Activated CD4-positive, alpha-beta memory T cell treated with anti-CD3 and anti-CD28 coated beads for 36 hours (primary cell): ENCODE results near the gene GAL3ST3. TPM values are rescaled to one million over a fixed set of nuclear protein-coding genes. Genes with fewer than 3 reads are reported as not detected.
"Not testable (repeated sequence)": the region's sequence is repeated elsewhere in the genome, so short reads cannot be mapped to it uniquely, and the experiment has no call there.

ENCODE experiments used
- CTCF ChIA-PET: fragments of 350-600 bp; sonication (Branson Sonifier 250); formaldehyde crosslinking; loops from one replicate; lab custom pipeline; 2021; ENCODE audit warnings: antibody characterized with exemption, inconsistent platforms; lab: Charles Lee
- POLR2A ChIA-PET: fragments of 350-600 bp; sonication (Branson Sonifier 250); formaldehyde crosslinking; loops from one replicate; lab custom pipeline; 2021; ENCODE audit warnings: antibody characterized with exemption; lab: Charles Lee
- DNase-seq: peaks from one replicate; pipeline ENCODE4 v3.0.0-alpha.2; 2020
- H3K27ac Mint-ChIP-seq: one replicate; pipeline ENCODE4 v1.8.0; 2021; ENCODE audit warnings: mixed read lengths
- H3K27me3 Mint-ChIP-seq: one replicate; pipeline ENCODE4 v1.8.0; 2021; ENCODE audit warnings: mixed read lengths
- H3K36me3 Mint-ChIP-seq: one replicate; pipeline ENCODE4 v1.8.0; 2021; ENCODE audit warnings: mixed read lengths
- H3K4me1 Mint-ChIP-seq: one replicate; pipeline ENCODE4 v1.8.0; 2021; ENCODE audit warnings: low read depth, mixed read lengths
- H3K4me3 Mint-ChIP-seq: one replicate; pipeline ENCODE4 v1.8.0; 2021; ENCODE audit warnings: mild to moderate bottlenecking, mixed read lengths
- H3K9me3 Mint-ChIP-seq: one replicate; pipeline ENCODE4 v1.8.0; 2021; ENCODE audit warnings: mixed read lengths
- intact Hi-C: fragments of 100-400 bp; cut with micrococcal nuclease; formaldehyde crosslinking; loops from one replicate; pipeline ENCODE4 v1.15.1; 2023
- total RNA-seq, 2 experiments: library from RNA; stranded (reverse); gene quantifications; one replicate each; pipeline ENCODE4 v1.2.3, GENCODE V29; 2021

The GAL3ST3 gene
- total RNA-seq, 2 experiments from 2014 or later = not detected

DNA sequence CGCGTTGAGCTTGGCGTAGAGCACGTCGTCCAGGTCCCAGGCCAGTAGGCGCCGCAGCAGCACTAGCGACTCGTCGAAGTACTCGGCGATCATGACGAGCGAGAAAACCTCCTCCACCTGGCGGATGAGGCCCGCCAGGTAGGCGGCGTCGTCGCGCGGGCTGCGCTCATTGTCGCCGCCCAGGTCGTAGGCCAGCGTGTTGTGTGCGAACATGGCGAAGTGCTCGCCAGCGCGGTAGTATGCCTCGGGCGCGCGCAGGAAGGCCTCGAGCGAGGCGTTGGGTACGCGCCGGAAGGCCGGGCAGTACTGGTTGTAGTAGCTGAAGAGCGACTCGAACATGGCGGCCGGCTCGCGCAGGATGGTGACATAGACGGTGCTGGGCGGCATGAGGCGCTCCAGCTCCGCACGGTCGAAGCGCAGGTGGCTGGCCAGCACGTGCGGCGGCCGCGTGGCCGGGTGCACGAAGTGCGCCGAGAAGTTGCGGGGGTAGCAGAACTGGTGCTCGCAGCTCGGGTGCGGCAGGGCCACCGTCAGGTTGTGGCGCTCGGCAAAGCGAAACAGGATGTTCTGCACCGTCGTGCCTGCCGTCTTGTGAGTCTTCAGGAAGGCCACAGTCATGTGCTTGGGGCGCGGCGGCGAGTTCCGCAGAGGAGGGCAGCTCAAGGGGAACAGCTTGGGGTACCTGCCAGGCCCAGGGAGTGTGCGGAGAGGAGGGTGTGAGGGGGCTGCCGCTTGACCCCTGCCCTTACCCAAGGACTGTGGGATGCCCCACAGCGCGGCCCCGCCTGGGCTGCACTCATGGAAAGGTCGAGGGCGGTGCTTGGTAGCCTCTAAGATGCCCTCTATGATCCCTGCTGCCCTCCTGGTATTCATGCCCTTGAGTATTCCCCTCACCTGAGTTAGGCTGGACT, 5.7 kb downstream of the GAL3ST3 start:
- Mint-ChIP-seq H3K4me3 (no peak overlapping the region), H3K4me1 (peaks cover 14% of the 10 kb centered on the region), H3K27ac (no peak overlapping the region), H3K27me3 (peaks cover 2% of the 10 kb centered on the region), H3K36me3 (no peaks in the 10 kb centered on the region), H3K9me3 (no peaks in the 10 kb centered on the region)
- ChIA-PET POLR2A (no interaction called here), CTCF (interaction anchor here (0.8 to 4.4 kb wide), 7 partner anchors 9 to 52 kb away, joined by 3 to 36 read pairs (median 10); partner anchors contain the start of gene SF3B2)
- intact Hi-C loops = no loop called here
- DNase-seq = no peak

DNA sequence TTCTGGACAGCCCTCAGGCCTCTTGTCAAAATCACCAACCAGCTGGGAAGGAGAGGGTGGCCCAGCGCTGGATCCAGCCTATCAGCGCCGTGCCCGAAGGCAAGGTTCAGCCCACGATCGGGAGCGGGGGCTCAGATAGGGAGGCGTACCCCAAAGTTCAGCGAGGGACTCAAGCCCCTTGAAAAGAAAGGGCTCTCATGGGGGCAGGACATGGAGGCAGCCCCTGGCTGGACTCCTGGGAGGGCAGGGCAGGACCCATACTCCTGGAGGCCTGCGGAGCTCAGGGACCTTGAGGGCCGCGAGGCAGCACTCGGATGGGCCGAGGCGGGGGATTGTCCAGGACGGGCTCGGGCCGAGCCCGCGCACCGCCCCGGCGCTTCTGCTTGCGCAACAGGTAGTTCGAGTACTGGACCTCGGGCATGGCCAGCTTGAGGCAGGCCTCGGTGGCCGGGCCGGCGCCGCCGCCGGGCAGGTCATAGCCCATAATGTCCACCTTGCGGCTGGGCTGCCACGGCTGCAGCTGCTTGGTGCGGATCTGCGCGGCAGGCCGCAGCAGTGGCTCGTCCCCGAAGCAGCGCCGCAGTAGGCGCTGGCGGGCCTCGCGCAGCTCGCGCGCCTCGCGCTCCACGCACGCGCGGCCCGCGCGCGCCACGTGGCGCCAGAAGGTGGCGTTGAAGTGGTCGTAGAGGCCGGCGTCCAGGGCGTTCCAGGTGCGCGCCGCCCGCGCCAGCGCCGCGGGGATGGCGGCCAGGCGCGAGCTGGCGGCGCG, 6.5 kb downstream of the GAL3ST3 start:
- no peak for DNase-seq
- Mint-ChIP-seq H3K27me3 (peaks cover 2% of the 10 kb centered on the region), H3K4me1 (peaks cover 14% of the 10 kb centered on the region), H3K36me3 (no peaks in the 10 kb centered on the region), H3K4me3 (no peak overlapping the region), H3K9me3 (no peaks in the 10 kb centered on the region), H3K27ac (no peak overlapping the region)
- ChIA-PET CTCF (interaction anchor here (1.1 to 4.4 kb wide), 2 partner anchors 9 to 20 kb away, joined by 5 to 36 read pairs; partner anchors contain the start of gene SF3B2), POLR2A (no interaction called here)
- intact Hi-C loops = no loop called here

DNA sequence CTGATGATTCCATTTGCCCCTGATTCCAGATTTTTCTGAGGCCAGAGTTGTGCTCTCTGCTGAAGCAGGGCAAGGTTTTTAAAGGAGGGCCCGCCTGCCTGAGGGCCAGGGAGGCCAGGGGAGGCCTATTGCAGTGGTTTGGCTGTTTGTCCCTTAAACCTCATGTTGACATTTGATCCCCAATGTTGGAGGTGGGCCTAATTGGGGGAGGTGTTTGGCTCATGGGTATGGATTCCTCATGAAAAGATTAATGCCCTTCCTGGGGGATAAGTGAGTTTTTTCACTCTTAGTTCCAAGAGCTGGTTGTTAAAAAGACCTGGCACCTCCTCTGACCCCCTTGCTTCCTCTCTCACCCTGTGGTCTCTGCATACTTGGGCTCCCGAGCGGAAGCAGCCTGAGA, 9.2 kb downstream of the GAL3ST3 start:
- Mint-ChIP-seq H3K27me3 (peaks cover 2% of the 10 kb centered on the region), H3K4me3 (no peak overlapping the region), H3K36me3 (no peaks in the 10 kb centered on the region), H3K9me3 (no peaks in the 10 kb centered on the region), H3K27ac (no peak overlapping the region), H3K4me1 (peaks cover 4% of the 10 kb centered on the region)
- DNase-seq = no peak
- intact Hi-C loops = no loop called here
- ChIA-PET CTCF (no interaction called here), POLR2A (no interaction called here)

DNA sequence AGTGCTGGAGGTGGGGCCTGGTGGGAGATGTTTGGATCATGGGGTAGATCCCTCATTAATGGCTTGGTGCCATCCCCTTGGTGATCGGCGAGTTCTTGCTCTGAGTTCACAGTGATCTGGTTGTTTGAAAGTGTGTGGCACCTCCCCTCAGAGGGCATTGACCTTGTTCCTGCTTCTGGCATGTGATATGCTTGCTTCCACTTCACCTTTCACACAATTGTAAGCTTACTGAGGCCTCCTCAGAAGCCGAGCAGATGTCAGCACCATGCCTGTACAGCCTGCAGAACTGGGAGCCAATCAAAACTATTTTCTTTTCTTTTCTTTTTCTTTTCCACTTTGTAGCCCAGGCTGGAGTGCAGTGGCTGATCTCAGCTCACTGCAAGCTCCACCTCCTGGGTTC, 11.6 kb downstream of the GAL3ST3 start:
- no peak for DNase-seq
- intact Hi-C loops = no loop called here
- Mint-ChIP-seq H3K4me3 (no peak overlapping the region), H3K4me1 (no peaks in the 10 kb centered on the region), H3K36me3 (no peaks in the 10 kb centered on the region), H3K27me3 (peaks cover 2% of the 10 kb centered on the region), H3K9me3 (no peaks in the 10 kb centered on the region), H3K27ac (no peak overlapping the region)
- ChIA-PET CTCF (interaction anchor here (1.7 to 2.1 kb wide), 2 partner anchors 8 to 15 kb away, joined by 9 to 12 read pairs; no protein-coding TSS in a partner anchor), POLR2A (no interaction called here)

DNA sequence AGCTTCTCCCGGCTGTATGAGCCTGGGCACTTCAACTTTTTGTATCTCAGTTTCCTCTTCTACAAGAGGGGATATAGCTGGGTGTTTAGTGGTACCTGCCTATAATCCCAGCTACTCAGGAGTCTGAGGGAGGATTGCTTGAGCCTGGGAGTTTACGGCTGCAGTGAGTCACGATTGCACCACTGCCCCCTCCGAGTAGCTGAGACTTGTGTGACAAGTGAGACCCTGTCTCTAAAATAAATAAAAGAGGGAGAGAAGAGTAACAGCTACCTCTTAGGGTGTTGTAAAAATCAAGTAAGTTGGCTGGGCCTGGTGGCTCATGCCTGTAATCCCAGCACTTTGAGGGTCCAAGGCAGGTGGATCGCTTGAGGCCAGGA, 12.6 kb downstream of the GAL3ST3 start:
- Mint-ChIP-seq H3K27ac (no peak overlapping the region), H3K9me3 (no peaks in the 10 kb centered on the region), H3K27me3 (peaks cover 2% of the 10 kb centered on the region), H3K4me3 (no peak overlapping the region), H3K36me3 (no peaks in the 10 kb centered on the region), H3K4me1 (no peaks in the 10 kb centered on the region)
- CTCF ChIA-PET = interaction anchor here (1.3 to 2.1 kb wide), 4 partner anchors 9 to 148 kb away, joined by 3 to 12 read pairs (median 6); partner anchors contain the start of gene FIBP
- intact Hi-C loops = no loop called here
- POLR2A ChIA-PET = no interaction called here
- DNase-seq = no peak

DNA sequence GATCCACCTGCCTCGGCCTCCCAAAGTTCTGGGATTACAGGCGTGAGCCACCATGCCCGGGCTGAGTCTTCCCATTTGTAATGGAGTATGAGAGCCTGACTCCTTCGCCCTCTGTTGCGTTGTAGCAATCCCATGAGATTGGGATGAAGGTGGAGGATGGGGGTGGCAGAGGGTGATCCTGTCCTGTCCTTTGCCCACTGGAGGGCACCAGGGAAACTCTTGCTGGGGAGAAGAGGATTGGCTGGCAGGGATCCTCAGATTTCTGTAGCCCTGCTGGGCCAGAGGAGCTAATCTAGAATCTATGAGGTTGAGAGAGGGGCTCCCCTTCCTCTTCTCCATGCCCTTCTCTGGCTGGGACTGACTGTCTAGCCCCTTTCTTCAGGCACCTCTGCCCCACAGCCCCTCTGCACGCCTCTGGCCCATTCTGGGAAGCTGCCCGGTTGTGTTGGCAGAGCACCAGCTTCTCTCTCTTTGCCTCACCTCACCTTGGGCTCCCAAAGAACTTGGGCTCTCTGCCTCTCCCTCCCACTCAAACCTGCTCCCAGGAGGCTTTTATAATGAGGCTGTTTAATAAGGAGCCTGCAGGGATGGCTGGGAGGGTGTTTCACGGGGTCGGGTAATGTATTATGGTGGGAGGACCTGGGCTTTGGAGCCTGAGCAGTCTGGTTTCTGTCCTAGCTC, 13.2 kb downstream of the GAL3ST3 start:
- intact Hi-C loops = no loop called here
- CTCF ChIA-PET = interaction anchor here (1.3 to 2.1 kb wide), 4 partner anchors 9 to 147 kb away, joined by 3 to 12 read pairs (median 6); partner anchors contain the start of gene FIBP
- Mint-ChIP-seq H3K4me3 (no peak overlapping the region), H3K4me1 (no peaks in the 10 kb centered on the region), H3K27me3 (peaks cover 2% of the 10 kb centered on the region), H3K9me3 (no peaks in the 10 kb centered on the region), H3K27ac (no peak overlapping the region), H3K36me3 (no peaks in the 10 kb centered on the region)
- DNase-seq = no peak
- POLR2A ChIA-PET = no interaction called here

DNA sequence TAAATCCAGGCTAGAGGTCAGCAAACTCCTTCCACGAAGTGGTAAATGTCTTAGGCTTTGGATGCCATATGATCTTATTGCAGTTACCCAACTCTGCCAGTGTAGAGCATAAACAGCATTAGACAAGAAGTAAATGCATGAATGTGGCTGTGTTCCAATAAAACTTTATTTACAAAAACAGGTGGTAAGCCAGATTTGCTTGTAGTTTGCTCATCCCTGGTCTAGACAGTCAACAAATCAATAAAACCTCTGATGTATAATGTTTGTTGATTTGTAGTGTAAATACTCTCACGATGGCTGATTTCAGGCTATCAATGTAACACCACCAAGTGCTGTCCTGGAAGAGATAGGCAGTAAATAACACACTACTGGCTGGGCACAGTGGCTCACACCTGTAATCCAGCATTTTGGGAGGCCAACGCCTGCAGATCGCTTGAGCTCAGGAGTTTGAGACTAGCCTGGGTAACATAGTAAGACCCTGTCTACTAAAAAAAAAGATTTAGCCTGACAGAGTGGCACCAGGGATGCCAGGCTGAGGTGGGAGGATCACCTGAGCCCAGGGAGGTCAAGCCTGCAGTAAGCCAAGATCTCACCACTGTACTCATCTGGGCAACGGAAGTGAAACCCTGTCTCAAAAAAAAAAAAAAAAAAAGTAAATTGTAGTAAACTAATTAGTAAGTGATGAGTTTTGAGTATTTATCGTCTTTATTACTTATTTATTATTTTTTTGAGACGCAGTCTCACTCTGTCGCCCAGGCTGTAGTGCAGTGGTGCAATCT, 15.8 kb downstream of the GAL3ST3 start:
- no peaks in the 10 kb centered on the region for H3K4me1 Mint-ChIP-seq
- intact Hi-C loops = no loop called here
- no peak overlapping the region for H3K4me3 Mint-ChIP-seq
- no peaks in the 10 kb centered on the region for H3K9me3 Mint-ChIP-seq
- no peaks in the 10 kb centered on the region for H3K36me3 Mint-ChIP-seq
- DNase-seq = no peak
- POLR2A ChIA-PET = no interaction called here
- CTCF ChIA-PET = interaction anchor here (0.6 kb wide), 1 partner anchor 12 kb away, joined by 3 read pairs; no protein-coding TSS in a partner anchor
- no peak overlapping the region for H3K27ac Mint-ChIP-seq
- H3K27me3 Mint-ChIP-seq = no peaks in the 10 kb centered on the region

DNA sequence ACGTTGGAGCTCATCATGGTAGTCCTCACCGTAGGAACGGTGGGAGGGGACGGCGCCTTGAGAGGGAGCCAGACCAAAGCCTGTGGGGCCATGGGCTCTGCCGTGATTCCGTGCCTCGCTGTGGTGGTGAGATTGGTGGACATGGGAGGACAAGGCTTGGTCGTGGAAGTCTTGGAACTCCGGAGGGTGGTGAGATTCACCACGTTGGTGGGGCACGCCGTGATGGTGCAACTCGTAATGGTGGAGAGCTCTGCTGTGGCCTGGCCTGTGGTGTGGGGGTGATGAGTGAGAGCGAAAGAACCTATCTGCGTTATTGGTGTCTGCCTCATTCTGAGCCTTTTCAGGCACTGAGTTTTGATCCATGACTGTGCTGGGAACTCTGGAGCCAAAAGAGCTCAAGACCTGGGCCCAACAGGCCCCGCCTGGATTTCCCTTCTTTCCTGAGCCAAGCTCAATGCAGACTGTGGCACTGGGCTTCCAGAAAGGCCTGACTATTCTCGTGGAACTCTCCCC, 22.9 kb downstream of the GAL3ST3 start, which contains the start of gene CATSPER1:
TSS of gene CATSPER1 (minus strand) at position 463 of the 513 bp plus-strand sequence. CDS start at position 363, 100 bp downstream.
- ChIA-PET CTCF (interaction anchor here (0.8 to 1.1 kb wide), 2 partner anchors 14 to 19 kb away, joined by 3 read pairs; no protein-coding TSS in a partner anchor), POLR2A (interaction anchor here (0.6 kb wide), 1 partner anchor 114 kb away, joined by 3 read pairs; no protein-coding TSS in a partner anchor)
- no peak for DNase-seq
- peaks cover 11% of the 10 kb centered on the region for H3K4me1 Mint-ChIP-seq
- no peak within 1 kb of the TSS for H3K4me3 Mint-ChIP-seq
- no peaks in the 10 kb centered on the region for H3K36me3 Mint-ChIP-seq
- intact Hi-C loops = no loop called here
- no peaks in the 10 kb centered on the region for H3K9me3 Mint-ChIP-seq
- peaks cover 6% of the 10 kb centered on the region for H3K27me3 Mint-ChIP-seq
- H3K27ac Mint-ChIP-seq = no peak within 1 kb of the TSS

DNA sequence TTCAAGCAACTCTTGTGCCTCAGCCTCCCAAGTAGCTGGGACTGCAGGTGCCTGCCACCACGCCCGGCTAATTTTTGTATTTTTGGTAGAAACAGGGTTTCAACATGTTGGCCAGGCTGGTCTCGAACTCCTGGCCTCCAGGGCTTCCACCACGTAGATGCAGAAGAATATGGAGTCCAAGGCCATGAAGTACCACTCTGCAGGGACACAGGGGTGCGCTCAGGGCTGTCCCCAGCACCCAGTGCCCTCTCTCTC, 25.8 kb downstream of the GAL3ST3 start:
- H3K9me3 Mint-ChIP-seq, H3K27me3 Mint-ChIP-seq, H3K36me3 Mint-ChIP-seq, H3K4me3 Mint-ChIP-seq, DNase-seq, intact Hi-C loops, H3K27ac Mint-ChIP-seq: not testable (repeated sequence)
- POLR2A ChIA-PET = interaction anchor here (1.4 kb wide), 1 partner anchor 312 kb away, joined by 3 read pairs; no protein-coding TSS in a partner anchor
- CTCF ChIA-PET = interaction anchor here (0.8 to 2.6 kb wide), 20 partner anchors 11 to 574 kb away, joined by 3 to 36 read pairs (median 6); partner anchors contain the start of genes BANF1, CST6, KAT5 and SF3B2
- H3K4me1 Mint-ChIP-seq = peaks cover 15% of the 10 kb centered on the region

DNA sequence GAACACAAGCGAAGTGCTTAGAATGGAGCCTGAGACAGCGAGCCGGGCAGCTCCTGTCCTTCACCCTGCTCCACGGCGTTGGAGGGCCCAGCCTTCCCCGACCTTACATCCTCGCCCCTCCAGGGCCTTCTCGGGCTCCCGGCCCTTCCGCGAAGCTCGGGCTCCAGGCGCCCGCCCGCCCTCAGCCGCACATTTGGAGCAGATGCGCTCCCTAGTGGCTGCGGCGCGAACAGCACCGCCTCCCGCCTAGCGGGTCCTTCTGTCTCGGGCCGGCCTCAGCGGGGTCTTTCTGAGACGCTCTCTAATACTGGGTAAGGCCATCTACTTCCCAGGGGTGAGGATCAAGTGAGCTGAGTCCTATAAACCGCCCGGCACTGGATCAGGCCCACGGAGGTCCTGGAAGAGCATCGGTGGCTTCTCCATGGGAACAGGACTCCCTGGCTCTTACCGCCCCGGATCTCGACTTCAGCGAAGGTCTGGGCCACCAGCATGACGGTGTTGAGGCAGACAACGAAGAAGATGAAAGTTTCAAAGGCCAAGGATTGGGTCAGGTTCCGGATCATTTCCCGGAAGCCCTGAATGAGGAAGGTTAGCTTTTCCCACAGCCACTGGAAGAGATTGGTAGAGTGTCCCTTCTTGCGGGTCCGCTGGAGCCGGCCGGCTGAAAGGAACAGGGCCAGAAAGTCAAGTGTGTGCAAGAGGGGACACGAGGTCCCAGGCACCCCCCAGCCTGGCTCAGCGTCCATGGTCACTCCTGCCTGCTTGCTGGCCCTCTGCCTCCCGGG, 26.4 kb downstream of the GAL3ST3 start:
- peak overlapping the region; percentile 6 for H3K4me3 Mint-ChIP-seq
- intact Hi-C loops = loop anchor here (1.0 kb wide), 1 partner anchor 33 kb away; no protein-coding TSS in a partner anchor
- POLR2A ChIA-PET = interaction anchor here (1.0 to 1.4 kb wide), 2 partner anchors 311 to 384 kb away, joined by 3 read pairs; no protein-coding TSS in a partner anchor

More for the DNA sequence above, 26.4 kb downstream of the GAL3ST3 start:
- Mint-ChIP-seq H3K4me1 (peaks cover 17% of the 10 kb centered on the region), H3K36me3 (no peaks in the 10 kb centered on the region), H3K27me3 (peaks cover 6% of the 10 kb centered on the region), H3K9me3 (no peaks in the 10 kb centered on the region), H3K27ac (no peak overlapping the region)
- CTCF ChIA-PET = interaction anchor here (0.6 to 2.6 kb wide), 47 partner anchors 8 to 574 kb away, joined by 3 to 36 read pairs (median 3); partner anchors contain the start of genes AP5B1, BANF1, CCDC85B and CFL1
- DNase-seq = peak; percentile 85
